IMR-90 (cell line): Measurements from ENCODE around the gene INPP5B.

ENCODE experiments used
- BHLHE40 ChIP-seq: fragments of 150-350 bp; IDR thresholded peaks from 2 replicates; pipeline ENCODE4 v1.6.1; 2016; ENCODE audit warnings: mild to moderate bottlenecking, low read depth, low read length
- CHD1 ChIP-seq: IDR thresholded peaks from 2 replicates; pipeline ENCODE4 v1.6.1; 2012; ENCODE audit warnings: low read depth, low read length, improper control_type of control experiment
- CTCF ChIP-seq: conservative IDR thresholded peaks from 2 replicates; pipeline ENCODE4 v1.5.1; 2012; ENCODE audit warnings: mild to moderate bottlenecking, low read depth, low read length, improper control_type of control experiment
- ELK1 ChIP-seq: fragments of 150-350 bp; IDR thresholded peaks from 2 replicates; pipeline ENCODE4 v1.6.1; 2016; ENCODE audit warnings: low read depth, mild to moderate bottlenecking, low read length, moderate library complexity, borderline replicate concordance
- FOS ChIP-seq: fragments of 150-350 bp; IDR thresholded peaks from 2 replicates; pipeline ENCODE4 v1.6.1; 2016; ENCODE audit warnings: low read depth, low read length
- MAZ ChIP-seq: IDR thresholded peaks from 2 replicates; pipeline ENCODE4 v1.6.1; 2012; ENCODE audit warnings: low read depth, mild to moderate bottlenecking, low read length, improper control_type of control experiment, moderate library complexity, borderline replicate concordance
- NFE2L2 ChIP-seq: fragments of 150-350 bp; IDR thresholded peaks from 2 replicates; pipeline ENCODE4 v1.6.1; 2016; ENCODE audit warnings: low read depth, mild to moderate bottlenecking, low read length
- POLR2A ChIP-seq: IDR thresholded peaks from 2 replicates; pipeline ENCODE4 v1.6.1; 2012; ENCODE audit warnings: mild to moderate bottlenecking, low read depth, low read length
- RCOR1 ChIP-seq: IDR thresholded peaks from 2 replicates; pipeline ENCODE4 v1.6.1; 2012; ENCODE audit warnings: mild to moderate bottlenecking, low read length, improper control_type of control experiment; ENCODE audit not compliant: insufficient replicate concordance
- RFX5 ChIP-seq: IDR thresholded peaks from 2 replicates; pipeline ENCODE4 v1.8.0; 2012; ENCODE audit warnings: low read depth, mild to moderate bottlenecking, low read length, moderate library complexity
- SMC3 ChIP-seq: fragments of 150-350 bp; IDR thresholded peaks from 2 replicates; pipeline ENCODE4 v1.6.1; 2016; ENCODE audit warnings: low read depth, mild to moderate bottlenecking, antibody characterized with exemption, low read length, moderate library complexity
- USF2 ChIP-seq: fragments of 150-350 bp; IDR thresholded peaks from 2 replicates; pipeline ENCODE4 v1.6.1; 2017; ENCODE audit warnings: mild to moderate bottlenecking, antibody characterized with exemption, low read length, low read depth

GRCh38 chr1:37858931-37859506 lies 87.8 kb downstream of the INPP5B start:
- TF ChIP-seq CTCF = no peak
- TF ChIP-seq POLR2A = no peak; the same call in 1 of the 2 replicates
- TF ChIP-seq MAZ = no peak
- TF ChIP-seq FOS = no peak
- no peak for TF ChIP-seq SMC3
- TF ChIP-seq RCOR1 = no peak
- TF ChIP-seq NFE2L2 = no peak
- TF ChIP-seq ELK1 = no peak
- no peak for TF ChIP-seq BHLHE40
- TF ChIP-seq CHD1 = no peak
- no peak for TF ChIP-seq USF2
- TF ChIP-seq RFX5 = no peak
